Neural progenitor cell (in vitro differentiated cells): ENCODE results near the gene DSPP. TPM values are rescaled to one million over a fixed set of nuclear protein-coding genes. Genes with fewer than 3 reads are reported as not detected.

ENCODE experiments used
- DNase-seq: peaks from one replicate; pipeline ENCODE4 v3.0.0-alpha.2; 2016; ENCODE audit warnings: low spot score
- H2AFZ ChIP-seq: fragments of 200-600 bp; sonication (generic); replicated peaks from 2 replicates; pipeline ENCODE4 v1.6.1; 2016; ENCODE audit warnings: antibody characterized with exemption
- H3F3A ChIP-seq: fragments of 200-600 bp; sonication (generic); 2 replicates; pipeline ENCODE4 v1.6.1; 2016; ENCODE audit warnings: antibody characterized with exemption, low read depth
- H3K27ac ChIP-seq: fragments of 200-600 bp; sonication (generic); 2 replicates; pipeline ENCODE4 v1.5.1; 2016; ENCODE audit warnings: mild to moderate bottlenecking
- H3K27me3 ChIP-seq: fragments of 200-600 bp; sonication (generic); 2 replicates; pipeline ENCODE4 v1.6.1; 2016; ENCODE audit warnings: mild to moderate bottlenecking, moderate library complexity
- H3K36me3 ChIP-seq: fragments of 200-600 bp; sonication (generic); 2 replicates; pipeline ENCODE4 v1.5.1; 2016
- H3K4me1 ChIP-seq: fragments of 200-600 bp; sonication (generic); 2 replicates; pipeline ENCODE4 v1.6.1; 2016; ENCODE audit warnings: mixed run types
- H3K4me2 ChIP-seq: fragments of 200-600 bp; sonication (generic); 2 replicates; pipeline ENCODE4 v1.6.1; 2016
- H3K4me3 ChIP-seq: fragments of 200-600 bp; sonication (generic); 2 replicates; pipeline ENCODE4 v1.5.1; 2016
- H3K79me2 ChIP-seq: fragments of 200-600 bp; sonication (generic); 2 replicates; pipeline ENCODE4 v1.6.1; 2016; ENCODE audit warnings: low read depth
- H3K9ac ChIP-seq: fragments of 200-600 bp; sonication (generic); 2 replicates; pipeline ENCODE4 v1.6.1; 2016
- H3K9me3 ChIP-seq: fragments of 200-600 bp; sonication (generic); 2 replicates; pipeline ENCODE4 v1.5.1; 2016; ENCODE audit warnings: low read depth
- H4K20me1 ChIP-seq: fragments of 200-600 bp; sonication (generic); 2 replicates; pipeline ENCODE4 v1.6.1; 2016; ENCODE audit warnings: low read depth
- H3K27ac Mint-ChIP-seq: 3 replicates; pipeline ENCODE4 v1.8.0; 2021; ENCODE audit warnings: mixed read lengths
- H3K27me3 Mint-ChIP-seq: 2 replicates; pipeline ENCODE4 v1.8.0; 2022; ENCODE audit warnings: low read depth, mild to moderate bottlenecking, inconsistent platforms, moderate library complexity, mixed read lengths; ENCODE audit not compliant: insufficient read depth
- H3K36me3 Mint-ChIP-seq: 3 replicates; pipeline ENCODE4 v1.8.0; 2021; ENCODE audit warnings: mixed read lengths
- H3K4me1 Mint-ChIP-seq: 3 replicates; pipeline ENCODE4 v1.8.0; 2021; ENCODE audit warnings: mixed read lengths
- H3K4me3 Mint-ChIP-seq: 3 replicates; pipeline ENCODE4 v1.8.0; 2021; ENCODE audit warnings: mild to moderate bottlenecking, moderate library complexity, mixed read lengths
- H3K9me3 Mint-ChIP-seq: 3 replicates; pipeline ENCODE4 v1.8.0; 2020; ENCODE audit warnings: mixed read lengths
- EZH2 ChIP-seq: fragments of 200-600 bp; sonication (generic); IDR thresholded peaks from 2 replicates; pipeline ENCODE4 v1.6.1; 2017; ENCODE audit warnings: antibody characterized with exemption, mild to moderate bottlenecking, moderate library complexity
- EZH2phosphoT487 ChIP-seq: fragments of 200-600 bp; sonication (generic); IDR thresholded peaks from 2 replicates; pipeline ENCODE4 v1.6.1; 2017; ENCODE audit warnings: antibody characterized with exemption
- total RNA-seq: library from RNA; depleted of rRNA; stranded (reverse); fragments of >200 nt; gene quantifications from 2 replicates; pipeline ENCODE4 v1.2.3, GENCODE V29; 2015; ENCODE audit warnings: low replicate concordance
- TF ChIP-seq, protein P1 (sequence below): fragments of 200-600 bp; sonication (generic); IDR thresholded peaks from 2 replicates; pipeline ENCODE4 v1.5.1; 2017; ENCODE audit warnings: antibody characterized with exemption, mild to moderate bottlenecking

The DSPP gene
- total RNA-seq, 1 donor from 2014 or later: 0.21 TPM

DNA sequence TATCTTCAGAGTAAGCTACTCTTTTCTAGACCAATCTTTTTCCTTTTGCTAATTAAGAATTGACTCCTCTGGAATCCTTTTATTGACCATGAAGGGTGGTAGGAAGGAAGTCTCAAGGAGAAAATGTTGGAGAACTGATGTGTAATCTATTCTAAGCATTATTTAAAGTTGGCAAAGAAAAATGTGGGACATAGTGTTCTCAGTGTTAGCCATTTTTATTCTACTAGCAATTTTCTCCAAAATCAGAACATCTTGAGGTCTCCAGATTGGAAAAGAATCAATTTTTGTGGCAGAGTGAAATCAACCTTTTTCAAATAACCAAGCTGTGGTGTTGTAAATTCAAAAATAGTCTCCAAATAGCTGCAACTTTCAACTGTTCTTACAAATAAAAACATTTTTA lies 23.3 kb downstream of the DSPP start:
- Mint-ChIP-seq H3K27me3 (peaks cover 3% of the 10 kb centered on the region), H3K36me3 (no peaks in the 10 kb centered on the region), H3K4me1 (peaks cover 8% of the 10 kb centered on the region), H3K4me3 (no peak overlapping the region), H3K9me3 (no peaks in the 10 kb centered on the region), H3K27ac (no peak overlapping the region)
- H3K27me3 ChIP-seq: no peaks in the 10 kb centered on the region
- no peaks in the 10 kb centered on the region for H3K9me3 ChIP-seq
- no peak overlapping the region for H3K9ac ChIP-seq
- H3K4me2 ChIP-seq: no peak overlapping the region
- no peaks in the 10 kb centered on the region for H4K20me1 ChIP-seq
- H3K4me3 ChIP-seq: no peak overlapping the region
- H3K27ac ChIP-seq: no peak overlapping the region
- no peaks in the 10 kb centered on the region for H3K36me3 ChIP-seq
- H3F3A ChIP-seq: no peaks in the 10 kb centered on the region
- H3K4me1 ChIP-seq: no peaks in the 10 kb centered on the region
- TF ChIP-seq EZH2phosphoT487 (no peak), EZH2 (no peak)
- TF ChIP-seq, protein P1, sequence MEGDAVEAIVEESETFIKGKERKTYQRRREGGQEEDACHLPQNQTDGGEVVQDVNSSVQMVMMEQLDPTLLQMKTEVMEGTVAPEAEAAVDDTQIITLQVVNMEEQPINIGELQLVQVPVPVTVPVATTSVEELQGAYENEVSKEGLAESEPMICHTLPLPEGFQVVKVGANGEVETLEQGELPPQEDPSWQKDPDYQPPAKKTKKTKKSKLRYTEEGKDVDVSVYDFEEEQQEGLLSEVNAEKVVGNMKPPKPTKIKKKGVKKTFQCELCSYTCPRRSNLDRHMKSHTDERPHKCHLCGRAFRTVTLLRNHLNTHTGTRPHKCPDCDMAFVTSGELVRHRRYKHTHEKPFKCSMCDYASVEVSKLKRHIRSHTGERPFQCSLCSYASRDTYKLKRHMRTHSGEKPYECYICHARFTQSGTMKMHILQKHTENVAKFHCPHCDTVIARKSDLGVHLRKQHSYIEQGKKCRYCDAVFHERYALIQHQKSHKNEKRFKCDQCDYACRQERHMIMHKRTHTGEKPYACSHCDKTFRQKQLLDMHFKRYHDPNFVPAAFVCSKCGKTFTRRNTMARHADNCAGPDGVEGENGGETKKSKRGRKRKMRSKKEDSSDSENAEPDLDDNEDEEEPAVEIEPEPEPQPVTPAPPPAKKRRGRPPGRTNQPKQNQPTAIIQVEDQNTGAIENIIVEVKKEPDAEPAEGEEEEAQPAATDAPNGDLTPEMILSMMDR: no peak
- no peak for DNase-seq
- H2AFZ ChIP-seq: no peak overlapping the region
- no peaks in the 10 kb centered on the region for H3K79me2 ChIP-seq

DNA sequence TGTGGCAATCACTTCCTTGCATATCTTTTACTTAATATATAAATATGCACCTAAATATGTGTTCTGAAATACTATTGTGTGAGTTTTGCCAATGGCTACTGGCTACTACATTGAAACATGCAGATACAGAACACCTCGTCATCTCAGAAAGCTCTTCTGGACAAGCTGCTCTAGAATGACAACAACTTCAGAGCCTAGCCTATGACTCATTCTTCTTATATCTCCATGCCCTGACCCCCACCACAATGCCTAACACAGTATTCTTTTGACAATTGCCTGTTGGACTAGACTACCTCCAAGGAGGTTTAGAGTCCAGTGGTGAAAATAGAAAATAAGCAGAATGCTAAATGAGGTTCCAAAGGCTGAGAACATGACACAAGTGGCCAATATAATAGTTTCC lies 24.1 kb downstream of the DSPP start:
- Histone ChIP-seq H3K4me3 (no peak overlapping the region), H2AFZ (no peak overlapping the region)
- no peaks in the 10 kb centered on the region for H3K36me3 Mint-ChIP-seq

DNA sequence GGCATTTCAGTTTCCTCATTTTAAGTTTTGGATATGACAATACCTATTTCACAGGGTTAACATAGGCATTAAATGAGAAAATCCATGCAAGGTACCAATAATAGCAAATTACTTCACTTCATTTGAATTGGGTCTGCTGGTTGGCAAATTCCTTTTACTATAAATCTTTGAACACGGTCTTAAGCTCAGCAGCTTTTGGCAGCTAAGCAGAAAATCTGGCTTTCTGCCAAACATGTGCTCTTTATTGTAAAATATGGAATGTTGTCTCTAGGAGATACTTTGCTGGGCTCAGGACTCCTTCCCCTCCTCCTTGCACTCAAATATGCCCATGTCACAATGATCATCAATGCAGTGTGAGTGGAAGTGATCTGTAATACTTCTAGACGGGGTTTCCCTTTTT lies 24.9 kb downstream of the DSPP start:
- TF ChIP-seq, protein P1: no peak
- TF ChIP-seq EZH2 (no peak), EZH2phosphoT487 (no peak)
- no peaks in the 10 kb centered on the region for H3K27me3 ChIP-seq
- H2AFZ ChIP-seq: no peak overlapping the region
- no peak overlapping the region for H3K4me3 Mint-ChIP-seq
- H3K27ac Mint-ChIP-seq: no peak overlapping the region
- H3K36me3 ChIP-seq: no peaks in the 10 kb centered on the region
- H3K4me3 ChIP-seq: no peak overlapping the region
- no peaks in the 10 kb centered on the region for H3F3A ChIP-seq
- H4K20me1 ChIP-seq: no peaks in the 10 kb centered on the region
- no peak overlapping the region for H3K9ac ChIP-seq
- peaks cover 3% of the 10 kb centered on the region for H3K27me3 Mint-ChIP-seq
- no peak for DNase-seq
- H3K4me1 Mint-ChIP-seq: peaks cover 8% of the 10 kb centered on the region
- no peaks in the 10 kb centered on the region for H3K79me2 ChIP-seq
- H3K9me3 Mint-ChIP-seq: peaks cover 1% of the 10 kb centered on the region
- no peak overlapping the region for H3K27ac ChIP-seq
- H3K36me3 Mint-ChIP-seq: no peaks in the 10 kb centered on the region
- H3K9me3 ChIP-seq: no peaks in the 10 kb centered on the region
- H3K4me2 ChIP-seq: no peak overlapping the region
- H3K4me1 ChIP-seq: no peaks in the 10 kb centered on the region

More for the DNA sequence above, 24.1 kb downstream of the DSPP start:
- no peak overlapping the region for H3K4me3 Mint-ChIP-seq
- H3K4me1 Mint-ChIP-seq: peaks cover 8% of the 10 kb centered on the region
- no peak for DNase-seq
- H3K4me2 ChIP-seq: no peak overlapping the region
- no peaks in the 10 kb centered on the region for H3K9me3 ChIP-seq
- H3K27me3 ChIP-seq: no peaks in the 10 kb centered on the region
- no peaks in the 10 kb centered on the region for H3K36me3 ChIP-seq
- no peaks in the 10 kb centered on the region for H3K79me2 ChIP-seq
- H3K4me1 ChIP-seq: no peaks in the 10 kb centered on the region
- no peak overlapping the region for H3K9ac ChIP-seq
- TF ChIP-seq, protein P1: no peak
- TF ChIP-seq EZH2phosphoT487: no peak
- H3K9me3 Mint-ChIP-seq: no peaks in the 10 kb centered on the region
- H4K20me1 ChIP-seq: no peaks in the 10 kb centered on the region
- no peaks in the 10 kb centered on the region for H3F3A ChIP-seq
- peaks cover 3% of the 10 kb centered on the region for H3K27me3 Mint-ChIP-seq
- no peak overlapping the region for H3K27ac ChIP-seq
- no peak overlapping the region for H3K27ac Mint-ChIP-seq
